ENCODE data around the gene COA4. TPM values are rescaled to one million over a fixed set of nuclear protein-coding genes. Genes with fewer than 3 reads are reported as not detected.

The COA4 gene
- total RNA-seq, 1 experiment from 2014 or later = 114 TPM

- no peak for DNase-seq (ENCODE audit: low spot score)
- no peak for ATAC-seq
- Mint-ChIP-seq H3K27ac (no peak overlapping the region), H3K4me1 (no peaks in the 10 kb centered on the region), H3K4me3 (no peak overlapping the region), H3K9me3 (no peaks in the 10 kb centered on the region), H3K36me3 (peaks cover 27% of the 10 kb centered on the region), H3K27me3 (ENCODE audit: low read depth) (no peaks in the 10 kb centered on the region)
- CTCF ChIA-PET = no interaction called here
- TF ChIP-seq ZNF416 (CRISPR knock-in tag; IDR thresholded peaks at IDR 0.05) = no peak
- TF ChIP-seq, protein P1, sequence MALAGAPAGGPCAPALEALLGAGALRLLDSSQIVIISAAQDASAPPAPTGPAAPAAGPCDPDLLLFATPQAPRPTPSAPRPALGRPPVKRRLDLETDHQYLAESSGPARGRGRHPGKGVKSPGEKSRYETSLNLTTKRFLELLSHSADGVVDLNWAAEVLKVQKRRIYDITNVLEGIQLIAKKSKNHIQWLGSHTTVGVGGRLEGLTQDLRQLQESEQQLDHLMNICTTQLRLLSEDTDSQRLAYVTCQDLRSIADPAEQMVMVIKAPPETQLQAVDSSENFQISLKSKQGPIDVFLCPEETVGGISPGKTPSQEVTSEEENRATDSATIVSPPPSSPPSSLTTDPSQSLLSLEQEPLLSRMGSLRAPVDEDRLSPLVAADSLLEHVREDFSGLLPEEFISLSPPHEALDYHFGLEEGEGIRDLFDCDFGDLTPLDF (CRISPR knock-in tag; IDR thresholded peaks at IDR 0.05) = no peak
- POLR2A ChIA-PET = no interaction called here
Measured at GRCh38 chr11:73912026-73912425, 35.4 kb upstream of the COA4 start.

- H3K27me3 Mint-ChIP-seq (ENCODE audit: low read depth) = no peaks in the 10 kb centered on the region
- H3K27ac Mint-ChIP-seq = no peak overlapping the region
- POLR2A ChIA-PET = no interaction called here
- H3K9me3 Mint-ChIP-seq = no peaks in the 10 kb centered on the region
- H3K4me1 Mint-ChIP-seq = no peaks in the 10 kb centered on the region
- no peak overlapping the region for H3K4me3 Mint-ChIP-seq
- CTCF ChIA-PET = interaction anchor here (0.7 to 0.9 kb wide), 2 partner anchors 11 to 556 kb away, joined by 4 to 5 read pairs; no protein-coding TSS in a partner anchor
- H3K36me3 Mint-ChIP-seq = peaks cover 14% of the 10 kb centered on the region
- DNase-seq (ENCODE audit: low spot score) (no peak), ATAC-seq (peak; percentile 65)
- no peak for TF ChIP-seq SMAD4 (CRISPR knock-in tag; IDR thresholded peaks at IDR 0.05)
- TF ChIP-seq, protein P2, sequence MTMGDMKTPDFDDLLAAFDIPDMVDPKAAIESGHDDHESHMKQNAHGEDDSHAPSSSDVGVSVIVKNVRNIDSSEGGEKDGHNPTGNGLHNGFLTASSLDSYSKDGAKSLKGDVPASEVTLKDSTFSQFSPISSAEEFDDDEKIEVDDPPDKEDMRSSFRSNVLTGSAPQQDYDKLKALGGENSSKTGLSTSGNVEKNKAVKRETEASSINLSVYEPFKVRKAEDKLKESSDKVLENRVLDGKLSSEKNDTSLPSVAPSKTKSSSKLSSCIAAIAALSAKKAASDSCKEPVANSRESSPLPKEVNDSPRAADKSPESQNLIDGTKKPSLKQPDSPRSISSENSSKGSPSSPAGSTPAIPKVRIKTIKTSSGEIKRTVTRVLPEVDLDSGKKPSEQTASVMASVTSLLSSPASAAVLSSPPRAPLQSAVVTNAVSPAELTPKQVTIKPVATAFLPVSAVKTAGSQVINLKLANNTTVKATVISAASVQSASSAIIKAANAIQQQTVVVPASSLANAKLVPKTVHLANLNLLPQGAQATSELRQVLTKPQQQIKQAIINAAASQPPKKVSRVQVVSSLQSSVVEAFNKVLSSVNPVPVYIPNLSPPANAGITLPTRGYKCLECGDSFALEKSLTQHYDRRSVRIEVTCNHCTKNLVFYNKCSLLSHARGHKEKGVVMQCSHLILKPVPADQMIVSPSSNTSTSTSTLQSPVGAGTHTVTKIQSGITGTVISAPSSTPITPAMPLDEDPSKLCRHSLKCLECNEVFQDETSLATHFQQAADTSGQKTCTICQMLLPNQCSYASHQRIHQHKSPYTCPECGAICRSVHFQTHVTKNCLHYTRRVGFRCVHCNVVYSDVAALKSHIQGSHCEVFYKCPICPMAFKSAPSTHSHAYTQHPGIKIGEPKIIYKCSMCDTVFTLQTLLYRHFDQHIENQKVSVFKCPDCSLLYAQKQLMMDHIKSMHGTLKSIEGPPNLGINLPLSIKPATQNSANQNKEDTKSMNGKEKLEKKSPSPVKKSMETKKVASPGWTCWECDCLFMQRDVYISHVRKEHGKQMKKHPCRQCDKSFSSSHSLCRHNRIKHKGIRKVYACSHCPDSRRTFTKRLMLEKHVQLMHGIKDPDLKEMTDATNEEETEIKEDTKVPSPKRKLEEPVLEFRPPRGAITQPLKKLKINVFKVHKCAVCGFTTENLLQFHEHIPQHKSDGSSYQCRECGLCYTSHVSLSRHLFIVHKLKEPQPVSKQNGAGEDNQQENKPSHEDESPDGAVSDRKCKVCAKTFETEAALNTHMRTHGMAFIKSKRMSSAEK (CRISPR knock-in tag; IDR thresholded peaks at IDR 0.05; ENCODE audit: borderline replicate concordance) = no peak
- TF ChIP-seq NR2C2 (CRISPR knock-in tag; IDR thresholded peaks at IDR 0.05) = no peak
- TF ChIP-seq, protein P1 (CRISPR knock-in tag; IDR thresholded peaks at IDR 0.05) = no peak
- no peak for TF ChIP-seq CREM (CRISPR knock-in tag; IDR thresholded peaks at IDR 0.05)
- TF ChIP-seq NFE2L1 (CRISPR knock-in tag; IDR thresholded peaks at IDR 0.05) = no peak
- no peak for TF ChIP-seq MYBL2 (CRISPR knock-in tag; IDR thresholded peaks at IDR 0.05)
- TF ChIP-seq, protein P3, sequence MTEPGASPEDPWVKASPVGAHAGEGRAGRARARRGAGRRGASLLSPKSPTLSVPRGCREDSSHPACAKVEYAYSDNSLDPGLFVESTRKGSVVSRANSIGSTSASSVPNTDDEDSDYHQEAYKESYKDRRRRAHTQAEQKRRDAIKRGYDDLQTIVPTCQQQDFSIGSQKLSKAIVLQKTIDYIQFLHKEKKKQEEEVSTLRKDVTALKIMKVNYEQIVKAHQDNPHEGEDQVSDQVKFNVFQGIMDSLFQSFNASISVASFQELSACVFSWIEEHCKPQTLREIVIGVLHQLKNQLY (CRISPR knock-in tag; IDR thresholded peaks at IDR 0.05) = no peak
- TF ChIP-seq STAT6 (CRISPR knock-in tag; conservative IDR thresholded peaks at IDR 0.05; ENCODE audit: low read depth) = no peak
- no peak for TF ChIP-seq CTCF (IDR thresholded peaks at IDR 0.05)
- no peak for TF ChIP-seq FOXK1 (CRISPR knock-in tag; IDR thresholded peaks at IDR 0.05)
- TF ChIP-seq ZBTB21 (CRISPR knock-in tag; IDR thresholded peaks at IDR 0.05; ENCODE audit: borderline replicate concordance) = no peak
- TF ChIP-seq, protein P4, sequence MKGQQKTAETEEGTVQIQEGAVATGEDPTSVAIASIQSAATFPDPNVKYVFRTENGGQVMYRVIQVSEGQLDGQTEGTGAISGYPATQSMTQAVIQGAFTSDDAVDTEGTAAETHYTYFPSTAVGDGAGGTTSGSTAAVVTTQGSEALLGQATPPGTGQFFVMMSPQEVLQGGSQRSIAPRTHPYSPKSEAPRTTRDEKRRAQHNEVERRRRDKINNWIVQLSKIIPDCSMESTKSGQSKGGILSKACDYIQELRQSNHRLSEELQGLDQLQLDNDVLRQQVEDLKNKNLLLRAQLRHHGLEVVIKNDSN (CRISPR knock-in tag; IDR thresholded peaks at IDR 0.05) = no peak
- no peak for TF ChIP-seq USF2 (CRISPR knock-in tag; IDR thresholded peaks at IDR 0.05)
- TF ChIP-seq ZNF396 (CRISPR knock-in tag; IDR thresholded peaks at IDR 0.05; ENCODE audit: borderline replicate concordance) = no peak
- no peak for TF ChIP-seq ZMAT4 (CRISPR knock-in tag; IDR thresholded peaks at IDR 0.05)
- TF ChIP-seq NR3C1 (CRISPR knock-in tag; conservative IDR thresholded peaks at IDR 0.05; ENCODE audit: low read depth) = no peak
Measured at GRCh38 chr11:73907191-73907590, 30.5 kb upstream of the COA4 start.
